Measurements from ENCODE around the gene ABHD12.

- TF ChIP-seq CTCF (IDR thresholded peaks at IDR 0.05; ENCODE audit: low read length) = no peak
- no peak for TF ChIP-seq EZH2 (IDR thresholded peaks at IDR 0.05; ENCODE audit: borderline replicate concordance, low read length)
Measured at GRCh38 chr20:25269833-25270170, 120.8 kb downstream of the ABHD12 start.

All from OCI-LY1 (cell line).